Left lung (tissue), 10 donors: ENCODE results near the gene MAST4. TPM values are rescaled to one million over a fixed set of nuclear protein-coding genes. Genes with fewer than 3 reads are reported as not detected.

Source experiments
- ATAC-seq: fragments of 200-7000 bp; cut with Tn5 transposase; one replicate; pipeline ENCODE4 v1.9.1; 2020; ENCODE audit warnings: moderate library complexity
- DNase-seq, 4 donors: peaks; one replicate each; pipeline ENCODE4 v3.0.0-alpha.2; 2013 to 2020
- H3K27ac ChIP-seq, 2 donors: fragments of 200-600 bp; sonication (generic) in 1 of 2; one replicate each; pipeline versions ENCODE4 v1.5.0 to v1.8.0; 2020 to 2021
- H3K27me3 ChIP-seq, 2 donors: fragments of 200-600 bp; sonication (generic) in 1 of 2; one replicate each; pipeline versions ENCODE4 v1.5.0 to v1.8.0; 2020 to 2021
- H3K36me3 ChIP-seq, 2 donors: fragments of 200-600 bp; sonication (generic) in 1 of 2; one replicate each; pipeline versions ENCODE4 v1.5.0 to v1.8.0; 2020 to 2021
- H3K4me1 ChIP-seq, 2 donors: fragments of 200-600 bp; one replicate each; pipeline ENCODE4 v1.8.0; 2021
- H3K4me3 ChIP-seq, 2 donors: fragments of 200-600 bp; sonication (generic) in 1 of 2; one replicate each; pipeline versions ENCODE4 v1.5.0 to v1.8.0; 2020 to 2021; ENCODE audit warnings: mild to moderate bottlenecking in 1 of 2
- H3K9me3 ChIP-seq, 2 donors: fragments of 200-600 bp; sonication (generic) in 1 of 2; one replicate each; pipeline versions ENCODE4 v1.5.0 to v1.8.0; 2020 to 2021
- CTCF ChIP-seq, 2 donors: fragments of 200-600 bp; sonication (generic) in 1 of 2; IDR thresholded peaks; one replicate each; pipeline versions ENCODE4 v1.5.0 to v1.8.0; 2021; ENCODE audit warnings: antibody characterized with exemption in 2 of 2
- intact Hi-C, 2 donors: fragments of 100-400 bp; cut with DNase I; formaldehyde crosslinking; loops; one replicate each; pipeline versions ENCODE4 v1.11.2 to v1.14.2; 2022
- polyA plus RNA-seq, 6 donors: library from polyadenylated mRNA; unstranded; fragments of 120-200 nt; gene quantifications; one replicate each; pipeline ENCODE4 v1.2.1, GENCODE V29; 2013; ENCODE audit not compliant: insufficient read length in 6 of 6
- total RNA-seq, 2 donors: library from RNA; stranded (reverse); fragmentation: NEBNext Ultra II Directional; extraction: Animal tissue kit (Norgen Biotek cat#: 25700); gene quantifications; one replicate each; pipeline ENCODE4 v1.2.1, GENCODE V29; 2021
- donor health status: DM: no; HTN: yes; CAD: no.
- donor health status: DM: no; HTN: no; CAD: no.

MAST4 gene
- total and polyA plus RNA-seq, 8 donors: 47.7 to 57.6 (median 53.0) TPM

DNA sequence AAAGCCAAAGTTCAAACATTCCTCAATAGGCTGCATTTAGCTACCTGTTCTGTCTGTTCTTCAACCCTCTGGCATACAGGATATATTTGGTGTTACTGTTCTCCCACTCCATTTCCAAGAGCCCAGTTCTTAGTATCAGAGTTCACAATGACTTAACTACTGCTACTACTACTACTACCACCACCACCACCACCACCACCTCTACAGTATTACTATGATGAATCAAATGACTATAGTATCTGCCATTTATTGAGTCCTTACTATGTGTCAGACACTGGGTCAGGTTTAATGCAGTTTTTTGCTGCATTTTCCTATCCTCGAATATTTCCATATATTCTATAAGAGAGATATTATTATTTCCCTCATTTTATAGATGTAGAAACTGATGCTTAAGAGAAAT is 601.3 kb downstream of the MAST4 start:
- Histone ChIP-seq H3K27ac (no peak overlapping the region), H3K9me3 (no peaks in the 10 kb centered on the region), H3K27me3 (no peaks in the 10 kb centered on the region), H3K36me3 (no peaks in the 10 kb centered on the region), H3K4me1 (peaks cover 6 to 38% of the 10 kb centered on the region in 2 donors), H3K4me3 (no peak overlapping the region)
- DNase-seq (no peak), ATAC-seq (no peak)
- intact Hi-C loops: no loop called here
- TF ChIP-seq CTCF (IDR thresholded peaks at IDR 0.05): no peak

GRCh38 chr5:67198917-67199316 is 602.7 kb downstream of the MAST4 start:
- no peak for ATAC-seq
- Histone ChIP-seq H3K4me3 (no peak overlapping the region), H3K9me3 (no peaks in the 10 kb centered on the region), H3K27ac (no peak overlapping the region), H3K36me3 (no peaks in the 10 kb centered on the region), H3K27me3 (no peaks in the 10 kb centered on the region), H3K4me1 (peaks cover 2 to 38% of the 10 kb centered on the region in 2 donors)
- intact Hi-C loops: no loop called here
- TF ChIP-seq CTCF (IDR thresholded peaks at IDR 0.05): no peak
- DNase-seq: no peak

DNA sequence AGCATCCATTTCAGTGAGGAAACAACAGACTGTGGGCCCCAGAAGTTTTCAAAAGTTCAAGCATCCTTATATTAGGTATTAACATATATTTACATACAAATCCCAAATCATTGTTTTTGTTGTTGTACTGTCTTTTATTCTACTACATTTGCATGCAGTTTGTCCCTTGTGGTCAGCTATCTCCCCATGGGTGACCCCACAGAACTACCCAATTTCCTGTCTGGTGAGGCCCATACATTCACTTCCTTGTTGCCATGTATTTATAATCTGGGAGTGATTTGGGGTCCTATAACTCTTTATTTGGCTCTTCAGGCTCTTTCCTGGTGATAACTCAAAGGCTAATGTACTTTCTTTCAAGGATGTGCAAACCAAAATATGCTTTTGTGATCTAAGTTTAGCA is 603.7 kb downstream of the MAST4 start:
- intact Hi-C loops: no loop called here
- Histone ChIP-seq H3K27me3 (no peaks in the 10 kb centered on the region), H3K4me1 (peaks cover 0 to 44% of the 10 kb centered on the region in 2 donors), H3K4me3 (no peak overlapping the region), H3K9me3 (no peaks in the 10 kb centered on the region), H3K36me3 (no peaks in the 10 kb centered on the region), H3K27ac (no peak overlapping the region)
- TF ChIP-seq CTCF (IDR thresholded peaks at IDR 0.05): no peak
- ATAC-seq (no peak), DNase-seq (no peak)

- Histone ChIP-seq H3K4me3 (no peak overlapping the region), H3K9me3 (no peaks in the 10 kb centered on the region), H3K4me1 (peaks cover 0 to 53% of the 10 kb centered on the region in 2 donors), H3K27ac (no peak overlapping the region), H3K27me3 (no peaks in the 10 kb centered on the region), H3K36me3 (no peaks in the 10 kb centered on the region)
- DNase-seq (no peak), ATAC-seq (no peak)
- intact Hi-C loops: no loop called here
- TF ChIP-seq CTCF (IDR thresholded peaks at IDR 0.05): no peak
These were observed 604.8 kb downstream of the MAST4 start for GRCh38 chr5:67200809-67201562.

- Histone ChIP-seq H3K4me1 (peaks cover 0 to 60% of the 10 kb centered on the region in 2 donors), H3K27me3 (no peaks in the 10 kb centered on the region), H3K4me3 (no peak overlapping the region), H3K9me3 (no peaks in the 10 kb centered on the region), H3K36me3 (no peaks in the 10 kb centered on the region), H3K27ac (peak overlapping the region in 1 of 2 donors; percentile 71)
- ATAC-seq (no peak), DNase-seq (no peak)
- no peak for TF ChIP-seq CTCF (IDR thresholded peaks at IDR 0.05)
- intact Hi-C loops: no loop called here
These were observed 605.8 kb downstream of the MAST4 start for GRCh38 chr5:67201897-67202549.
